Peyer's patch (tissue), 4 donors: ENCODE data around the gene TCF19. TPM values are rescaled to one million over a fixed set of nuclear protein-coding genes. Genes with fewer than 3 reads are reported as not detected.
A peak's percentile ranks its signal among the peaks of the same experiment; 100 is the strongest.
"Not testable (repeated sequence)": the region's sequence is repeated elsewhere in the genome, so short reads cannot be mapped to it uniquely, and the experiment has no call there.

Experiments
- DNase-seq, 3 donors: peaks; one replicate each; pipeline ENCODE4 v3.0.0-alpha.2; 2017 to 2019
- H3K27ac ChIP-seq, 4 donors: fragments of 200-600 bp; sonication (generic); one replicate each; pipeline ENCODE4 v1.5.1; 2016 to 2019
- H3K27me3 ChIP-seq, 2 donors: fragments of 200-600 bp; sonication (generic); one replicate each; pipeline ENCODE4 v1.5.1; 2019
- H3K36me3 ChIP-seq, 3 donors: fragments of 200-600 bp; sonication (generic); one replicate each; pipeline ENCODE4 v1.5.1; 2016 to 2019
- H3K4me1 ChIP-seq, 4 donors: fragments of 200-600 bp; sonication (generic); one replicate each; pipeline ENCODE4 v1.5.1; 2016 to 2019
- H3K4me3 ChIP-seq, 4 donors: fragments of 200-600 bp; sonication (generic); 1 replicate in 3 of 4; 2 replicates in 1 of 4; pipeline ENCODE4 v1.5.1; 2016 to 2019; ENCODE audit warnings: mild to moderate bottlenecking in 1 of 4
- H3K9me3 ChIP-seq, 4 donors: fragments of 200-600 bp; sonication (generic); one replicate each; pipeline ENCODE4 v1.5.1; 2016 to 2019; ENCODE audit warnings: mild to moderate bottlenecking in 1 of 4
- CTCF ChIP-seq, 6 experiments: fragments of 450-650 bp in 4 of 6; fragments of 200-600 bp in 2 of 6; sonication (generic) in 1 of 6; IDR thresholded peaks; one replicate each; pipeline ENCODE4 v1.5.1; 2017 to 2019; ENCODE audit warnings: antibody characterized with exemption in 6 of 6, mild to moderate bottlenecking in 3 of 6, moderate library complexity in 1 of 6
- POLR2A ChIP-seq, 2 donors: fragments of 450-650 bp; IDR thresholded peaks; one replicate each; pipeline ENCODE4 v1.5.1; 2017; ENCODE audit warnings: antibody characterized with exemption in 2 of 2, mild to moderate bottlenecking in 2 of 2, moderate library complexity in 2 of 2
- total RNA-seq, 4 donors: library from RNA; depleted of rRNA; stranded (reverse); fragments of >200 nt; gene quantifications; one replicate each; pipeline ENCODE4 v1.1.0, GENCODE V29; 2016

The TCF19 gene
- total RNA-seq, 4 donors from 2014 or later = 4.0 to 28.9 (median 7.1) TPM

DNA sequence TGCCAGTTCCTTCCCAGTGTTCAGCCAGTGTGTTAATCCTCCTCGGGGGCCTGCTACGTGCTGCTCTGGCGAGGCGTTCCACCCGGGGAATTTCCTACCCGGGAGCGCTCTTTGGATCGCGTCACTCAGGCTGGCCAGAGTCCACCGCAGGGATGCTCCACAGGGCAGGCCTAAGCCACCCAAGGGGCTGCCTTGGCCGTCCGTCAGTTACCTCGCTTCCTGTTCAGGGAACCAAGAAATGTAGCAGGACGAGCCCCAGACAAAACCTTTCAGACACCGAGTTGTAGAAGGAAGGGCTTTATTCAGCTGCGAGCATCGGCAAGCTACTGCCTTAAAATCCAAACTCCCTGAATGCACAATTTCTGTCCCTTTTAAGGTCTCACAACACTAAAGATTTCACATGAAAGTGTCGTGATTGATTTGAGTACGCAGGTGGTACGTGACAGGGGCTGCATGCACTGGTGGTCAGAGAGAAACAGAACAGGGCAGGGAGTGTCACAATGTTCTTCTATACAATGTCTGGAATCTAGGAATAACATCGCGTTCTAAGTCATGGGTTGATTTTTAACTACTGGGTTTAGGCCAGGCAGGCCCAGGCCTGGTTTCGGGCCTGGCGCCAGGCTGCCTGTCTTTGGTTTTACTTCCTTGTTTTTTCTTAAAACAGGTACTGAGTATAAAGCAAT lies 27.8 kb downstream of the TCF19 start:
- Histone ChIP-seq H3K36me3 (peaks cover 0 to 5% (median 0%) of the 10 kb centered on the region in 3 donors), H3K27ac (peak overlapping the region; percentile 73 to 95 (median 88)), H3K4me1 (no peaks in the 10 kb centered on the region), H3K4me3 (peak overlapping the region in 3 of 4 donors; percentile 23 to 59 (median 55)), H3K27me3 (no peaks in the 10 kb centered on the region), H3K9me3 (no peaks in the 10 kb centered on the region)
- DNase-seq = peak in 2 of 3 donors; percentile 90 to 91
- TF ChIP-seq CTCF (IDR thresholded peaks at IDR 0.05) (no peak), POLR2A (IDR thresholded peaks at IDR 0.05) (peak; percentile 66 to 90)

- Histone ChIP-seq H3K36me3 (no peaks in the 10 kb centered on the region), H3K4me1 (no peaks in the 10 kb centered on the region), H3K9me3 (no peaks in the 10 kb centered on the region), H3K27me3 (no peaks in the 10 kb centered on the region), H3K27ac (peak overlapping the region in 3 of 4 donors; percentile 85 to 95 (median 92)), H3K4me3 (no peak overlapping the region)
- TF ChIP-seq CTCF (IDR thresholded peaks at IDR 0.05) = no peak
- TF ChIP-seq POLR2A (IDR thresholded peaks at IDR 0.05) = peak in 1 of 2 donors; percentile 60
- DNase-seq = no peak
Measured at GRCh38 chr6:31187780-31188194, 29.4 kb downstream of the TCF19 start.

GRCh38 chr6:31189223-31189622 lies 30.8 kb downstream of the TCF19 start:
- not testable (repeated sequence) for H3K27ac ChIP-seq, H3K36me3 ChIP-seq, DNase-seq, H3K27me3 ChIP-seq, H3K4me3 ChIP-seq, H3K9me3 ChIP-seq, H3K4me1 ChIP-seq

- no peaks in the 10 kb centered on the region for H3K27me3 ChIP-seq
- TF ChIP-seq CTCF (IDR thresholded peaks at IDR 0.05) (no peak), POLR2A (IDR thresholded peaks at IDR 0.05) (no peak)
- no peaks in the 10 kb centered on the region for H3K9me3 ChIP-seq
- H3K4me1 ChIP-seq = no peaks in the 10 kb centered on the region
- H3K36me3 ChIP-seq = no peaks in the 10 kb centered on the region
- no peak overlapping the region for H3K4me3 ChIP-seq
- DNase-seq = no peak
- no peak overlapping the region for H3K27ac ChIP-seq
Measured at GRCh38 chr6:31190488-31190887, 32.1 kb downstream of the TCF19 start.

- TF ChIP-seq CTCF (IDR thresholded peaks at IDR 0.05) = peak; percentile 20 to 93 (median 74)
Measured at GRCh38 chr6:31192431-31193105, 34.2 kb downstream of the TCF19 start.

DNA sequence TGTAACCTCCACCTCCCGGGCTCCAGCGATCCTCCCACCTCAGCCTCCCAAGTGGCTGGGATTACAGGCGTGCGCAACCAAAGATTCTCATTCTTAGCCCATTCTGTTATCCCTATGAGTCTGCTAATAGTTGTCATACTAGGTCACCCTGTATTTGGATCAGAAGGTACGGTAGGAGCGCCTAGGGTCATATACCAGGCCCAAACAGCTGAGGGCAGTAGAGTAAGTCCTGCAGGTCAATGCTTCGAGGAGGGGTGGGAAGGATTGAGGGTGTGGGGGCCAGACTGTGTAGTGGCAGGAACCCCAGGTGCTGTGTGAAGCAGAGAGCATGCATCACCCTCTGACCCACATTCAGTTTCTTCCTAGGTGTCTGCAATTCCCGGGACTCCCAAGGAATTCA lies 34.8 kb downstream of the TCF19 start:
- Histone ChIP-seq H3K36me3 (no peaks in the 10 kb centered on the region), H3K27me3 (no peaks in the 10 kb centered on the region), H3K27ac (no peak overlapping the region), H3K4me3 (no peak overlapping the region), H3K9me3 (no peaks in the 10 kb centered on the region), H3K4me1 (peaks cover 0 to 6% (median 0%) of the 10 kb centered on the region in 4 donors)
- DNase-seq = no peak
- TF ChIP-seq POLR2A (IDR thresholded peaks at IDR 0.05) = no peak
- TF ChIP-seq CTCF (IDR thresholded peaks at IDR 0.05) = no peak

More at GRCh38 chr6:31192431-31193105, 34.2 kb downstream of the TCF19 start:
- H3K9me3 ChIP-seq, H3K27me3 ChIP-seq, H3K4me1 ChIP-seq, H3K27ac ChIP-seq, H3K36me3 ChIP-seq, H3K4me3 ChIP-seq: not testable (repeated sequence)
- peak; percentile 72 to 91 (median 78) for DNase-seq
